ENCODE data around the gene ARAP2. TPM values are rescaled to one million over a fixed set of nuclear protein-coding genes. Genes with fewer than 3 reads are reported as not detected.

The ARAP2 gene
- polyA plus RNA-seq, 1 donor (not counting 4 experiments of a cell fraction or from before 2014, with no cell fraction given), result 9.3 TPM

DNA sequence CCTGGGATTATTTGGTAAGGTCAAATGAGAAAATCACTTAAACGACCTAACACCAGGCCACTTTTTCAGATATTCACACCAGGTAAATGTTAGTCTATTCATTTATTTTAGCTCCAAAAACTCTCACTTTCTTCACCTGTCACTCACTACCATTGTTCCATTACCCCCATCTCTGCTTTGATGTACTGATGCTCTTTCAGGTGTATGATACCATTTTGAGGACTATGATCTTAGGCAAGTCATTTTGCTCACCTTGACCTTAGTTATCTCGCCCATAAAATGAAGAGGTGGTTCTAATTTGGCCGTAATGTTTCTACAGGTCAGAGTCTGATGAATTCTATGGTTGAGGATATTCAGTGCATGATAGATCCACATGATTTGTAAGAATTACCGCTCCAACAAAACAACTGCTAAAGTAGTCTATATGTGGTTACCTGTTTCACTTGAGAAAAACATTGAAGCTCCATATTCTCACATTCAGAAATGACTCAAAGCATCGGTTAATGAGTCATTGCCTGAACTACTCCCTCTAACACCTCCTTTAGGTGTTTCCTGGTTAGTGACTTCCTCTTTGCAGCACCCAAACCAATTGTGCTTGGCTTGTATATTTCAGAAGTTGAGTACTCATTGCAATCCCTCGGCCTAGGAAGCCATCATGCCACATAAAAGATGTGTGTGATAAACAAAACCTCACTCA, 41.6 kb upstream of the ARAP2 start:
- no peaks in the 10 kb centered on the region for H3K36me3 ChIP-seq (ENCODE audit: control insufficient read depth in 2 of 2, extremely low read depth in 1 of 2, insufficient read depth in 2 of 2, low read length in 2 of 2)
- H3K9ac ChIP-seq (ENCODE audit: control insufficient read depth, extremely low read depth, insufficient read depth, low read length), result no peak overlapping the region
- H3K4me2 ChIP-seq (ENCODE audit: control insufficient read depth, extremely low read depth, insufficient read depth, low read depth, low read length), result peak overlapping the region; percentile 42
- peak overlapping the region; percentile 52 for H3K27ac ChIP-seq (ENCODE audit: control insufficient read depth, insufficient read depth, low read length)
- TF ChIP-seq, protein P1, sequence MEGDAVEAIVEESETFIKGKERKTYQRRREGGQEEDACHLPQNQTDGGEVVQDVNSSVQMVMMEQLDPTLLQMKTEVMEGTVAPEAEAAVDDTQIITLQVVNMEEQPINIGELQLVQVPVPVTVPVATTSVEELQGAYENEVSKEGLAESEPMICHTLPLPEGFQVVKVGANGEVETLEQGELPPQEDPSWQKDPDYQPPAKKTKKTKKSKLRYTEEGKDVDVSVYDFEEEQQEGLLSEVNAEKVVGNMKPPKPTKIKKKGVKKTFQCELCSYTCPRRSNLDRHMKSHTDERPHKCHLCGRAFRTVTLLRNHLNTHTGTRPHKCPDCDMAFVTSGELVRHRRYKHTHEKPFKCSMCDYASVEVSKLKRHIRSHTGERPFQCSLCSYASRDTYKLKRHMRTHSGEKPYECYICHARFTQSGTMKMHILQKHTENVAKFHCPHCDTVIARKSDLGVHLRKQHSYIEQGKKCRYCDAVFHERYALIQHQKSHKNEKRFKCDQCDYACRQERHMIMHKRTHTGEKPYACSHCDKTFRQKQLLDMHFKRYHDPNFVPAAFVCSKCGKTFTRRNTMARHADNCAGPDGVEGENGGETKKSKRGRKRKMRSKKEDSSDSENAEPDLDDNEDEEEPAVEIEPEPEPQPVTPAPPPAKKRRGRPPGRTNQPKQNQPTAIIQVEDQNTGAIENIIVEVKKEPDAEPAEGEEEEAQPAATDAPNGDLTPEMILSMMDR (optimal IDR thresholded peaks at IDR 0.05 in 1 of 3, IDR thresholded peaks at IDR 0.05 in 1 of 3, conservative IDR thresholded peaks at IDR 0.05 in 1 of 3; ENCODE audit: extremely low read depth in 1 of 3, insufficient read depth in 2 of 3, low read length in 3 of 3), result peak in 1 of 3 experiments; percentile 21
- no peak for TF ChIP-seq EZH2 (IDR thresholded peaks at IDR 0.05; ENCODE audit: low read length)
- H3K4me3 ChIP-seq (ENCODE audit: control insufficient read depth in 2 of 3, extremely low read depth in 1 of 3, insufficient read depth in 2 of 3, low read depth in 1 of 3, low read length in 3 of 3), result no peak overlapping the region
- DNase-seq (ENCODE audit: low read depth, low spot score) (no peak), FAIRE-seq (peak; percentile 92)
- dilution Hi-C loops (cut with MboI; ENCODE audit: extremely low pct_ligation_motif_present, low sequenced_read_pairs), result no loop called here
- H4K20me1 ChIP-seq (ENCODE audit: control insufficient read depth, extremely low read depth, insufficient read depth, low read length), result no peaks in the 10 kb centered on the region
- no peaks in the 10 kb centered on the region for H3K9me1 ChIP-seq (ENCODE audit: control insufficient read depth, extremely low read depth, insufficient read depth, low read length)
- H3K9me3 ChIP-seq (ENCODE audit: control insufficient read depth, low read depth, low read length), result no peaks in the 10 kb centered on the region
- H2AFZ ChIP-seq (ENCODE audit: control insufficient read depth, low read length), result peak overlapping the region; percentile 50
- no peaks in the 10 kb centered on the region for H3K79me2 ChIP-seq (ENCODE audit: control insufficient read depth, insufficient read depth, low read length)
- H3K27me3 ChIP-seq (ENCODE audit: control insufficient read depth, extremely low read depth, insufficient read depth, low read length), result no peaks in the 10 kb centered on the region
- peaks cover 19% of the 10 kb centered on the region for H3K4me1 ChIP-seq (ENCODE audit: control insufficient read depth, extremely low read depth, insufficient read depth, low read length)

DNA sequence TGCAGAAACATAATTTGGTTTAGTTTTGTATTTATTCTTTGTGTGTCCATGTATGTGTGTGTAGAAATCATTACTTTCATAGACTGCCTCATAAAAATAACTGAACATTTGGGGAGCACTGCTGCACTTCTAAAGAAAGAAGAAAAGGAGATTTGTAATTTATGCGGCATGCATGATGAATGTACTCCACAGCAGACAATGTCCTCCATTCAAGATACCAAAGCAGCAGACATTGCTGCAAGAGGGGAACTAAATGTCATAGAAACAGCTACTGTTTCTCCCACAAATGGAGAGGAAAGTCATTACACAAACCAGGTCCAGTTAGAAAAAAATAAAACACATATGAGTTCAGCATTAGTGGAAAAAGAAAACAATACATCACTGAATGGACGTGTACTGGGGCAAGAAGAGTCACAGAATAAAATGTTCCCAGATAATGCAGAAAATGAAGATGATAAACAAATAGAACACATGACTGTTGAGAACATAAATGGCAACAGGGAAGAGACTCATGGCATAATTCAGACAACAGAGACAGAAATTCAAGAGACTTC, 39.7 kb upstream of the ARAP2 start:
- H3K27me3 ChIP-seq (ENCODE audit: control insufficient read depth, extremely low read depth, insufficient read depth, low read length), result no peaks in the 10 kb centered on the region
- H3K4me3 ChIP-seq (ENCODE audit: control insufficient read depth in 2 of 3, extremely low read depth in 1 of 3, insufficient read depth in 2 of 3, low read depth in 1 of 3, low read length in 3 of 3), result no peak overlapping the region
- no peaks in the 10 kb centered on the region for H3K36me3 ChIP-seq (ENCODE audit: control insufficient read depth in 2 of 2, extremely low read depth in 1 of 2, insufficient read depth in 2 of 2, low read length in 2 of 2)
- no peaks in the 10 kb centered on the region for H3K79me2 ChIP-seq (ENCODE audit: control insufficient read depth, insufficient read depth, low read length)
- H4K20me1 ChIP-seq (ENCODE audit: control insufficient read depth, extremely low read depth, insufficient read depth, low read length), result no peaks in the 10 kb centered on the region
- no peak overlapping the region for H2AFZ ChIP-seq (ENCODE audit: control insufficient read depth, low read length)
- H3K9me1 ChIP-seq (ENCODE audit: control insufficient read depth, extremely low read depth, insufficient read depth, low read length), result no peaks in the 10 kb centered on the region
- H3K9me3 ChIP-seq (ENCODE audit: control insufficient read depth, low read depth, low read length), result no peaks in the 10 kb centered on the region
- no peak for DNase-seq (ENCODE audit: low read depth, low spot score)
- dilution Hi-C loops (cut with MboI; ENCODE audit: extremely low pct_ligation_motif_present, low sequenced_read_pairs), result no loop called here
- H3K9ac ChIP-seq (ENCODE audit: control insufficient read depth, extremely low read depth, insufficient read depth, low read length), result no peak overlapping the region
- H3K4me2 ChIP-seq (ENCODE audit: control insufficient read depth, extremely low read depth, insufficient read depth, low read depth, low read length), result no peak overlapping the region
- no peak for FAIRE-seq
- peaks cover 38% of the 10 kb centered on the region for H3K4me1 ChIP-seq (ENCODE audit: control insufficient read depth, extremely low read depth, insufficient read depth, low read length)
- no peak overlapping the region for H3K27ac ChIP-seq (ENCODE audit: control insufficient read depth, insufficient read depth, low read length)
- TF ChIP-seq, protein P1 (optimal IDR thresholded peaks at IDR 0.05 in 1 of 3, IDR thresholded peaks at IDR 0.05 in 1 of 3, conservative IDR thresholded peaks at IDR 0.05 in 1 of 3; ENCODE audit: extremely low read depth in 1 of 3, insufficient read depth in 2 of 3, low read length in 3 of 3), result no peak
- TF ChIP-seq EZH2 (IDR thresholded peaks at IDR 0.05; ENCODE audit: low read length), result no peak

Measured in keratinocyte (primary cell).